ENCODE data around the gene SGCE.

SGCE gene

DNA sequence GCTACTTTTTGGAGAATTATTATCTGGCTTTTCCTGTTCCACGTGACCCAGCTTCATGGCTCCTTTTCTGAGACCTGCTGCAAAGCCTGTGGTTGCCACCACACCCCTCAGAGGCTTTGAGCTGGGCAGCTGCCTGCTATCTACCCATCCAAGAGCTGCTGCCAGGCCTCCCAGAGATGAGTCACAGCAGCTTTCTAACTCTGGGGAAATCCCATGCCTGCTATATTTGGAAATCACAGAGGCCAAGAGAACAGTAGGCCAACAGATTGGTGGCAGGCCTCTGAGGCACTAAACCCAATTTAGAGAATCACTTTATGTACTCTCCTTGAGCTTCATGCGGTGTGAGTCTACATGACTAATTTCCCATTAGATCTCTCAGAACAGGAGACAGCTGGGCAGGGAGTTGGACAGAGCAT lies 35.2 kb downstream of the SGCE start:
- no peak for FAIRE-seq

DNA sequence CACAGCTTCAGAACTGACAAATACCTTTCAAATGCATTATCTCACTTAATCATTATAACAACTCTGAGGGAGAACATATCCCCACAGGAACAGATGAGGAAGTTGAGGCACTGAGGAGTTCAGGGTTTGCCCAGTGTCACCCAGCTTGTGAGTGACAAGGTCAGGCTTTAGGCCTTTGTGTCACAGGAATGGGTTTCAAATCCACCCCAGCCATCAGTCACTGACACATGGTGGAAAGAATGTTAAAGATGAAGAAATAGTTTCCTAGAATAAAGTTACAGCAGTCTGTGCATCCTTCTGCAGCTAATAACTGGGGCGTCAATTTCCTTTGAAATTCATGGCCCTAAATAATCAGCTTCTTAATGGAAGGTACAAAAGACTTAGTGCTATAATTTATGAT lies 37.8 kb downstream of the SGCE start:
- no peak for FAIRE-seq

DNA sequence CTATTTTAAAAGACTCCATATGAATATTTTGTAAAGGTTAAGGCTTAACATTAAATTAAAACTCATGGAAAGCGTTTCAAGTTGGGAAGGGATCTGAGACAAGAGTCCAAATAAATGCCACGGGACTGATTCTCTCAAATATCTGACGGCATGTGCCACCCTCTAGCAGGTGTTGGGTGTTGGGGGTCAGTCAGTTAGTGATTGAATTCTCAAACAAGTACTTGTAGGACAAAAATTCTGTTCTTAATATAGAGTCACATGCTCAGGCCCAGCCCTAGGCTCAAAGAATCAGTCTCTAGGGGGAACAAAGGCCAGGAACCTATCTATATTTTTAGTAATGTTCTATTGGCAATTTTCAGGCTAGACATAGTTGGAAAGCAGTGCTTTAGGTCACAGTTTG lies 39.1 kb downstream of the SGCE start:
- FAIRE-seq, result no peak

DNA sequence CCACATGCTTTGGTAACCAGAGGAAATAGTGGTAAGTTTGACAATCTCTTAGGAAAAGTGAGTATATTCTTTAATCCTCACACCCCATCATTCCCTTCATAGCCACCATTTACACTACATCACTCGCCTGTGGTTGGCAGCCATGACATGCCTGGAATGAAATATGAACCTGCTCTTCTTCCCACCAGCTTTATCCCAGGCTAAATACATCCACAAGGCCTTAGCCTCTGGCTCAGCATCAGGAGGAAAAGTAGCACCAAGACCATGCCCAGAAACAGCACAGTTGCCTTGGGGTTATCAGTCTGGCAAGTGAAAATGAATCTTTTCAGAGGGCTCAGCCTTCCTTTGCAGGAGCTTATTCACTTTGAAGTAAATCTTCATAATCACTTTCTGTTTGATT lies 40.3 kb downstream of the SGCE start:
- FAIRE-seq, result no peak

DNA sequence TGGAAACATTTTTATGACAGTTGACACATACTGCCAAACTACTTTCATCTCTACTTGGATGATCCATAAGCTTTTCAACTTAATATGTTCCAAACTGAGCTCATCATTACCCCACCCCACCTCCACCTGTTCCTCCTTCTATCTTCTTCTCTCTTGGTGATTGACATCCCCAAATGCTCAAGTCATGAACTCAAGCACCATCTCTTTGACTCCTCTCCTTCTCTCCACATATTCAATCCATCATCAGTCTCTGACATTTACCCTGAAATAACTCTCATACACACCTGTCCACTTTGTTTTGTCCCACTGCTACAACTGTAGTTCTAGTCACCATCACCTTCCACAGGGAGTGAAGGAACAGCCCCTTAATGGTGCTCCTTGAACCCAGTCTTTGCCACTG lies 43.3 kb downstream of the SGCE start:
- FAIRE-seq, result no peak

DNA sequence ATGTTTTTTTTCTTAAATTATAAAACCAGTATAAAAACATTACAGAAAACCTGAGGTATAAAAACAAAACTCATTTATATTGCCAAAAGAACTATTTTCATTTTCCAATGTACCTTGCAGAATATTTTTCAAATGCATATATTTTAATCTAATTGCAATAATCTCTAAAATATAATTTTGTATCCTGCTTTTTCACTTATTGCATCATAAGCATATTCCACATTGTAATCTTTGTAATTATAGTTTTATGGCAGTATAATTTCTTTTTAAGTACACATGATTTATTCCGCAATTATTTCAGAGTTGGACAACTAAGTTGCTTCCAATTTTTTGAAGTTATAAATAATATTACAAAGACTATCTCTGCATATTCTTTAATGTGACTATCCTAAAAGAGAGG lies 43.7 kb downstream of the SGCE start:
- no peak for FAIRE-seq

DNA sequence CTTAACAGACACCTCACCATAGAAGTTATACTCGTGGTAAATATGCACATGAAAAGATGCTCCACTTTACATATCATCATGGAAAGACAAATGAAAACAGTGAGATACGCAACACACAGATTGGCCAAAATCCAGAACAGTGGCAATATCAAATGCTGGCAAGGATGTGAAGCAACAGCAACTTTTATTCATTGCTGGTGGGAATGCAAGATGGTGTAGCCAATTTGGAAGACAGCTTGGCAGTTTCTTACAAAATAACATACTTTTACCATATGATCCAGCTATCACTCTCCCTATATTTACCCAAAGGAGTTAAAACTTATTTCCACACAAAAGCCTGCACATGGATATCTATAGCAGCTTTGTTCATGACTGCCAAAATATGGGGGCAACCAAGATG lies 46.4 kb downstream of the SGCE start:
- FAIRE-seq, result no peak

DNA sequence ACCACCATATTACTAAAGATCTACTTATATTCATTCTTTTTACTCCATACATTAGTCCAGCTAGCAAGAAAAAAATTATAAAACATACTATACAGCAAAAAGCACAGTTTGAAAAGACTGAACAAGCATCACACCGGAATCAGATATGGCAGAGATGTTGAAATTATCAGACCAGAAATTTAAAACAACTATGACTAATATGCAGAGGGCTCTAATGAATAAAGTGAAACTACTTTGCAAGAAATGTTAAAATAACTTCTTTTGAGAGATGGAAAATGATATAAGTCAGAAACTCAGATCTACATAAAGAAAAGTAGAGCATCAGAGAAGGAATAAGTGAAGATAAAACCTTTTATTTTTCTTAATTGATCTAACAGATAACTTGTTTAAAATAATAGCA lies 50.9 kb downstream of the SGCE start:
- no peak for FAIRE-seq

DNA sequence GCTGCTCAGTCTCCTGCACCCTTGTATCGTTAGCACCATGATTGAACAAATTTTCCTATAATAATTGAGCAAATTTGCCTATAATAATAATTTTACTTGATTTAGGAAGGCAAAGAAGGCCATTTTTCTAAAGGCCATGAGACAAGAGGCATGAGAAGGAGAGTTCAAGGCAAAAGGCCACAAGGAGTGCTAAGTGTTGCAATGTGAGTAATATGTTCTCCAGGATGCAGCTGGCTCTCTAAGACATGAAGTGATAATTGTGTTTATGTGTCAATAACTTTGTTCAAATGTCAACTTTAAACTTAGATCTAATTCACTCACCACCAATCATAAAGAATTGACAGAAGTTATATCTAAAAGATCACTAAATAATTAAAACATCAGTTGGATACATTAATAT lies 53.8 kb downstream of the SGCE start:
- FAIRE-seq, result peak; percentile 79

DNA sequence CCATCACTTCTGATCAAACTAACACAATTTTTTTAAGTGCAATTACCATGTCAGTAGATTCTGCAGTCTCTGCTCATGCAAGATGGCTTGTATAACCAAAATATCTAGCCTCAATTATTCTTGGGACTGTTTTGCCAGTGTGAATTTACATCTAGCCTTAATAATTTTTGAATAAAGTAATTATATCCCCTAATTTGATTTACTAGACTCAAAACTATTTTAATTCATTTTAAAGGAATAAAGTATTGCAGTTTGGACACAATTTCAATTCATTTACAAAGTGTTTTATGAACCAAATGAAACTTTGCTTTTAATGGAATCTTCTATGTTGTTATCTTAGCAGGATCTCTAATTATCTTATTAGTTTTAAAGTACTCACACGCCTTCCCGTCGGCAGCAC lies 55.7 kb downstream of the SGCE start:
- FAIRE-seq, result no peak

DNA sequence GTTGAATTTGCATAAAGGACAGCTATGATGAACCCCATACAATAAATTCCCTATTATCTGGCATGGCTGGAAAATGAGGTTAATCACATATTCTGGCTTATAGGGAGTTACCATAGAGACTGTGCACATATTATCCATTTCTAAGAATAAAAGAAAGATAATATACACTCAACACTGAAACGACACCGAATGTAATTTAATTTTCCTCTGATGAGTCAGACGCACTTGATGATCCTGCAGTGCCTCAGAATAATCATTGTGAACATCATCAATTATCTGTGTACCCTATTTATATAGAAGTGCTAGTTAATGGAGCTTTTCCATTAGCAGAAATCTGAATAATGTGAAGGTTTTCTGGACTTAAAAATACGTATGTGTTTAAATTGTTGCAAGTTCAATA lies 60.2 kb downstream of the SGCE start:
- FAIRE-seq, result no peak

DNA sequence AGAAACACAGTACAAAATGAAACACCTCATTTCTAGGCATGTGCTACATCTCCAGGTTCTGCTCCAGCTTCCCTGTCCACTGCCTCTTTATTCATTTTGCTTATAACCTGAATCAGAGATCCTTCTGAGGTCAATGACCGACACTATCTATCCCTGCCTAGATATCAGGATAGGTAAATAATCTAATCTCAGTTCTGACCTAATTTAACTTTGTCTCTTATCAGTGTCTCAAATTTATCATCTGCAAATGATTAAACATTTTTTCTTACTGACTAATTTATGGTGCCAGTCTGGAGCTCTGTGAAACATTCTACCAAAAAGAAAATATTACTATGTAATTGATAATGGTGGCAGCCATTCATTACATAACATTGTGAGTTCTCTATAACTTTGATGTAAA lies 61.1 kb downstream of the SGCE start:
- no peak for FAIRE-seq

DNA sequence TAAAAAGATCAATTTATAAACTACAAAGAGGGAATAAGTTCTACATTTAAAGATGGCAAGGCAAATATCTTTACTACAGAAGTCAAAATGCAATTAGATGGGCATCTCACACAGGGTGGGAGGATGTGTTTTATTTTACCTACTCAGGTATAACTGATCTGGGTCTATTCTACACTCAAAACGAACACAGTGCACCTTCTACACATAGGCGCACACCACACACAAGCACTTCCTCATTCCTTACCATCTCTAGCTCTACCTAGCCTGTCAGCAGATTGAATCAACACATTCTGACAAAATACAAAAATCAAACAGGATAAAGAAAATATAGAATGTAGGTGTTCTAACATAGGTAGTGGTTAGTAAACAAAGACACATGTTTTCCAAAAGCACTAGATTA lies 64.8 kb downstream of the SGCE start:
- no peak for FAIRE-seq

DNA sequence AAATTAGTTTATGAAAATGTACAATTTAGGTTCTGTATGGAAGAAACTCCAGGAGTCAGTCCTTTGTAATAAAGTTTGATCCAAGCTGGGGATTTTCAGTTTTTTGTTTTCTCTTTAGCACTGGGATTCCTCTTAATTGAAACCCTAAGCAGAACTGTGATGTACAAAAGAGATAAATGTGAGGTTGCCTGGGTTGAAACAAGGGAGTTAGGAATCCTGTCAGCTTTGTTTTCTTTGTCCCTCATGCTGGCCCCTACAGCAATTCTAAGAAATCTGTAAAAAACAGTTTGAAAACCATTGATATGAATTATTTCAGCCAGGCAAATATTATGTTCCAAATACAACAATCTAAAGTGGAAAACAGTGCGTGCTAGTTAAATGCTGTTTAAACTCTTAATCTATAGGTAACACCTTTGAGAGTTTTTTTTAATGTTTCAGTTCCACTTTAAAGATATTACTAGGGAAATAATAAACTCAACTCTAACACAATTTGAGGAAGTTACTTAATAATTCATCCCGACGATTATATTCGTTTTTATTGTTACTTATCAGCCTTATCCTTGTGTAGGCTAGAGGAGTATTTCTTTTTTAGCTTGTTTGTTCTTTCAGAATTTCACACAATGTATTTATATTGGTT lies 65.3 kb downstream of the SGCE start:
- FAIRE-seq, result peak; percentile 62

DNA sequence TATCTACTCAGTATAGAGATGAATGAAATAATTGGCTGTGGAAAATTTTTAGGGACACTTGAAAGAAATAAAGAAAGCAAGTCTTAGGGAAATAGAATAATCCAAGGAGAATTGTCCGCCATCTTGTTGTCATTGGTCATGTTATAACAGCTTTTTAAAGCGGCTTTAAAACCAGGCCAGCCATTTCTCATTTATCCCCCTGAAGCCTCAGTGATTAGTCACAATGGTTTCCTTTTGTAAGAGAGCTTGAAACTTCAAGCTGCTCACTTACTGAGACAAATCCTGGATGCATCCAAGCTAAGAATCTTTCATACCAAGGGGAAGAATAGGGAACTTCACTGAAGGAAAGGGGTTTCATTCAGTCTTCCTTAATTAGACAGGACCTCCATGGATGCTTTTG lies 67.9 kb downstream of the SGCE start:
- no peak for FAIRE-seq

DNA sequence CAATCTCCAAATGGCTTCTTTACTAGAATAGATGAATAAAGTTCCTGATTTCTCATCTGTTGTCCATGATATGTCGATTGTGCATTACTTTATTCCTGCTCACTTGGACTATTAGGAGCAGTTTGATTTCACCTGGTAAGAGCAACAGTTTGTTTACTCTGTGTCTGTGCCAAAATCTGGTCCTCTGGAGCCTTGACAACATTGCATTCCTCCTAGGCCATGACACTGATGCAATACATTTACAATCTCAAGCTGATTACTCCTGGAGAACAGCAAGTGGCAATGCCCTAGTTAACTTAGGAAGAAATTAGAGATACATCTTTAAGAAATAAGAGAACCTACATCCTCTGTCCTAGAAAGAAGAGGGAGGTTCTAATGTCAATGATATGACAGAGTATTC lies 71.8 kb downstream of the SGCE start:
- FAIRE-seq, result no peak

DNA sequence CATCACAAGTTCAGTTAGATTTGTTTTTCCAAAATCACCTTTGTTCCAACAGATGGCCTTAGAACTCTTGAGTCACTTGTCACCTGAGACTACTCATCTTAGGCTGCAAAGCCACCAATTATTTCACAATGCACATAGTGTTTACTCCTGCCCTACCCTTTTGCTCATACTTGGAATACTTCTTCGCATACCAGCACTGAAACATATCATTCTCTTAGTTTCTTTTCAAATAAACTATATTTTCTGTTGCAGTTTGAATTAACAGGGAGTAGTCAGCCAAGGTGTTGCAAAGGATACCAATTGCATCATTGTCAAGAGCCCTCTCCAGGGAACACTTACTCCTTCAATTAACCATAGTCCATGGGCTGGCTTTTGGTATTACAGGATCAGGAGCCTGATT lies 75.3 kb downstream of the SGCE start:
- FAIRE-seq, result no peak

DNA sequence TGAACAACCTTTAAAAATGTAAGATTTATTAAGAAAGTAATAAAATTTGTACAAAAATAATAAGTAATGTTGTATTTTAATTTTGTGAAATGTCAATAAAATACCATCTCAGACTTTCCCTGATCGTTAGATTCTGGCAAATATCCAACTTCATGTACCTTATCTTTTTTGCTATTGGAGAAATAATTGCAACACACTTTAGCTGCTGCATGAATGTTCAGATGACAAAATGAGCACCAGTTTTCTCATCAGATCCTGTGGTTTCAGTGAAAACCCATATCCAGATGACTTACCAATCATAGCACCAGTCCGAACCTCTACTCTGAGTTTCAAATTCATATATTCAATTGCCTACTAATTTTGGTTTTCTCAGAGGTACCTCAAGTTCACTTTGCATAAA lies 76.5 kb downstream of the SGCE start:
- no peak for FAIRE-seq

DNA sequence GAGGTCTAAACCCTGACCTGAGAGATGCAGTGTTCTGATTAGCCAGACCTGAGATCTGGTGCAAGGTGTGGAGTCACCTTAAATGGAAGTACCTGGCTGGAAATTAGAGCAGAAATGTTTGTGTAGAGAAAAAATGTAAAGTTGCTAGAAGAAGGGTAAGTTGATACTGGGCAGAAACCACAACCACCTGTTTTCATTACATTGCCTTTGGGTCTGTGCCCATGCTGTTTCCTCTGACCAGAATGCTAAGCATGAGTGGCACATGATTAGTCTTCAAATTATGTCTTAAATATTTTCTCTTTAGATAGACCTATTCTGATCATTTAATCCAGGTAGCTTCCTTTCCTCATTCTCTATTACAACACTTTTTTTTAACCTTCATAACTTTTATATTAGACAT lies 77.3 kb downstream of the SGCE start:
- no peak for FAIRE-seq

DNA sequence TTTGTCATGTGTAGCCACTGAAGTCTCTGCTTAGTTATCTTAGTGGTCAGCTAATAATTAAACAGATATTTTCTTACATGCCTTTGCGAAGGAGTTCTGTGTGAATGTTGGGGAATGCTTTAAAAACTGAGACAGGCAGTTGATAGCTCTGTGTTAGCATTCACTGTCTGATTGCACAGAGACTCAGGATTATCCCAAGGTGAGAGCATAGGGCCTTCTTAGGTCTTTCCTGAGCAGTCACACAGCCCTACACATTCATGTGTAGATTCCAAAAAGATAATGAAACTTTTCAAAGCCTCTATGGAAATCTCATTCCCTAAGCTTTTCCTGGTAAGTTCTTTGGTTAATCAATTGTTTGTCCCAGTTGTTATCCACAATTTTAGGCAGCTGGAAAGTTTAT lies 78.6 kb downstream of the SGCE start:
- FAIRE-seq, result no peak

DNA sequence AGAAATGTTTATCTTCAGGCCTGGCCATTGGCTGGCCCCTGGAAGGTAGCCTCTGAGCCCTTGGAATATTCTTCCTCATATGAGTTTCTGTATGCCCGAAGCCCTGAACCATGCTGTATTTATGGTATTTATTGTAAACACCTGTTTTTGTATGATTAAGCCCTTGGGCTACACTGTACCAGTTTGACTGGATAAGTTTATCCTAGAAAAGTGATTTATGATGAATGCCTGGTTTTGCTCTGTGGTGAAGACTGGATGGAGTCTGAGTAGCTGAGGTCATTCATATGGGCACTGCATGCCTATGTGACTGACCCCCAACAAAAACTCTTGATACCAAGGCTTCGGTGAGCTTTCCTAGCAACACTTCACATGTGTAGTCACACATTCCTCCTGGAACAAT lies 79.6 kb downstream of the SGCE start:
- no peak for FAIRE-seq

DNA sequence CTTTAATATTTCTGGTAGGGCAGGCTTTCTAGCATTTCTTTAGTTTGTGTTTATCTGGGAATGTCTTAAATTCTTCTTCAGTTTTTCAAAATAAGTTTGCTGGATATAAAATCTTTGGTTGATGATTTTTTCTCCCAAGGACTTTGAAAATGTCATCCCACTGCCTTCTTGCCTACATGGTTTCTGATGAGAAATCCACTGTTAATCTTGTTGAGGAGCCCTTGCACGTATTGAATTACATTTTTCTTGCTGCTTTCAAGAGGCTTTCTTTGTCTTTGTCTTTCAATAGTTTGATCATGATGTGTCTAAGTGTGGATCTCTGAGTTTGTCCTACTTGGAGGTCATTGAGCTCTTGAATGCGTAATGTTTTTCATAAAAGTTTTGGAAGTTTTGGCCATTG lies 80.3 kb downstream of the SGCE start:
- no peak for FAIRE-seq

DNA sequence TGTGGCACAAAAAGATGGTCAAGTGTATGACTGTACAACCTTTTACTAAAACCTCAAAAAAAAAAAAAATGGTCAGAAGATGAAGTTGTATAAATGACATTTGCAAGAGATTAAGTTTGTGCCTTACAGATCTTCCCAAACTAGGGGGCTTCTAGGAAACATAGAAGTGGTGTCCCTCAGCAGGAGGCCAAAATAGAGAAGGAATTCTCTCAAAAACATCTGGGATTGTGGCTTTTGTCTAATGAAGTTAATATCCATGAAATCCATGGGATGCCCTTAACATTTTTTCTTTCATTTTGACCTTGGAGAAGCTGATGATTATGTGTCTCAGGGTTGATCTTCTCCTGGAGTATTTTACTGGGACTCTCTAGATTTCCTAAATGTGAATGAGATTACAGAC lies 84.1 kb downstream of the SGCE start:
- FAIRE-seq, result no peak

DNA sequence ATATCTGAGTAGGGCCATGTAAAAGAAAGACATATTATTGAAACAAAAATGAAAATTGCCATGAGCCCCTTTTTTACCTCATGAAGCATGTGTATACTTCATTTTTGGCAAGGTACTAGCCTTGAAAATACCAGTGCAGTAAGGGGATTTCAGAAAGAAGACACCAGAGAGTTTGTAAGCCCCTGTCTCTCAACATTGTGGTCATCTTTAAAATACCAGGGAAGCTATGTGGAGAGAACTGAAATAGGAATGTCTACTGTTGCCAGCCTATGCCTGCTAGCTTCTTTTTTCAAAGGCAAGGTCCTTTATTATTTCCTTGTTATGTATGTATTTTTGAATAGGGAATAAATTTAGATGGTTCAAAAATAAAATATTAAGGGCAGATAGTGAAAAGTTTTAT lies 88.5 kb downstream of the SGCE start:
- FAIRE-seq, result no peak

DNA sequence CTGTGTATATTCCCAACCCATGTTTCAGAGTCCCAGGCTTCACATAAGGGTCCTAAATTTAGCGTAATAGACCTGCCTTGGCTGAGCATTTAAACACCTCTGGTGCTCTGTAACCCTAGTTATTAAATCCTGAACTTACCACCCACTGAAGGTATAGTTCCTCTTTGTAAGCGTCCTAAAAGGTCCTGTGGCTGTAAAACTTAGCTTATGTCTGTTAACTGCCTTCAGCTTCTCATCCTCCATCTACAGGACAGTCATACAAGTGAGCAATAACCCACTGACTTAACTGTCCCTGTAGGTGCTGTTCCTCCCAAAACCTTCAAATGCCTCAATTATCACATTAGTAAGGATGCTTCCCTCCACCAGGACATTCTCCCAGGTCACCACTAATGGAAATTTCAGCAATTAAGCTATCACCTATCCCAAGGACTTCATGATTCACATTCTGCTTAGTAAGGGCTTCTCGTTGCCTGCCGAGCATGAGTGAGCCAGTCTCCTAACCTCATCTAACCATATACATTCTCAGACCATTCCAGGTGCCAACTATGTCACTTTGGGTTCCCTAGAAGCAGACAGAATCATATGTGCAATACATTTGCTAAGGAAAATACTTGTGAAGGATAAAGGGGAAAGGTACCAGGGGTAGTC lies 90.6 kb downstream of the SGCE start:
- FAIRE-seq, result no peak

Measured in colon (tissue), 2 donors.